GM18507 (cell line): ENCODE data around the gene FUT2.
"Not testable (repeated sequence)": the region's sequence is repeated elsewhere in the genome, so short reads cannot be mapped to it uniquely, and the experiment has no call there.

ENCODE experiments used
- DNase-seq: peaks from one replicate; pipeline ENCODE4 v3.0.0; 2011; ENCODE audit warnings: low read depth; ENCODE audit not compliant: insufficient read length; ENCODE audit errors: extremely low spot score
- FAIRE-seq: peaks from 2 replicates; lab custom pipeline; 2011; peaks lifted over from hg19 to GRCh38; lab: Jason Lieb, UNC

The FUT2 gene

GRCh38 chr19:48669903-48670668 lies 25.7 kb upstream of the FUT2 start:
- FAIRE-seq (no peak), DNase-seq (no peak)

GRCh38 chr19:48670699-48671445 lies 24.9 kb upstream of the FUT2 start:
- no peak for FAIRE-seq
- no peak for DNase-seq

GRCh38 chr19:48671446-48671995 lies 24.2 kb upstream of the FUT2 start:
- FAIRE-seq = no peak

GRCh38 chr19:48672994-48673393 lies 22.8 kb upstream of the FUT2 start, which contains the start of gene NTN5:
NTN5 (minus strand) TSS chr19:48673017; CDS start chr19:48670986, 2,031 bp downstream.
- FAIRE-seq = no peak

More at GRCh38 chr19:48671446-48671995, 24.2 kb upstream of the FUT2 start:
- DNase-seq = no peak

GRCh38 chr19:48673436-48674100 lies 22.2 kb upstream of the FUT2 start:
- DNase-seq (no peak), FAIRE-seq (no peak)

More at GRCh38 chr19:48672994-48673393, 22.8 kb upstream of the FUT2 start, which contains the start of gene NTN5:
- DNase-seq = no peak

- FAIRE-seq (no peak), DNase-seq (no peak)
These were observed 21.5 kb upstream of the FUT2 start for GRCh38 chr19:48674216-48674809.

GRCh38 chr19:48674921-48675824 lies 20.6 kb upstream of the FUT2 start:
- peak; percentile 92 for FAIRE-seq
- DNase-seq = peak; percentile 78

GRCh38 chr19:48676487-48676886 lies 19.3 kb upstream of the FUT2 start:
- FAIRE-seq = no peak
- no peak for DNase-seq

GRCh38 chr19:48676887-48677286 lies 18.9 kb upstream of the FUT2 start:
- FAIRE-seq = no peak
- DNase-seq = no peak

GRCh38 chr19:48678201-48678600 lies 17.6 kb upstream of the FUT2 start:
- FAIRE-seq = no peak
- no peak for DNase-seq

- not testable (repeated sequence) for FAIRE-seq
These were observed 15.8 kb upstream of the FUT2 start for GRCh38 chr19:48680006-48680405.

GRCh38 chr19:48680436-48681126 lies 15.2 kb upstream of the FUT2 start:
- DNase-seq (no peak), FAIRE-seq (no peak)

More at GRCh38 chr19:48680006-48680405, 15.8 kb upstream of the FUT2 start:
- DNase-seq = not testable (repeated sequence)

GRCh38 chr19:48681127-48681470 lies 14.7 kb upstream of the FUT2 start:
- no peak for FAIRE-seq
- DNase-seq = no peak

GRCh38 chr19:48683349-48683748 lies 12.4 kb upstream of the FUT2 start:
- FAIRE-seq (no peak), DNase-seq (no peak)

GRCh38 chr19:48685583-48685982 lies 10.2 kb upstream of the FUT2 start:
- no peak for DNase-seq

GRCh38 chr19:48686088-48686487 lies 9.7 kb upstream of the FUT2 start:
- no peak for FAIRE-seq
- DNase-seq = no peak

More at GRCh38 chr19:48685583-48685982, 10.2 kb upstream of the FUT2 start:
- FAIRE-seq = no peak

GRCh38 chr19:48686637-48687036 lies 9.1 kb upstream of the FUT2 start:
- FAIRE-seq, DNase-seq: not testable (repeated sequence)

- FAIRE-seq = no peak
- no peak for DNase-seq
These were observed 8.0 kb upstream of the FUT2 start for GRCh38 chr19:48687776-48688175.
